NCI-H146 (cell line): ENCODE measurements around the gene PHB1.
"Not testable (repeated sequence)": the region's sequence is repeated elsewhere in the genome, so short reads cannot be mapped to it uniquely, and the experiment has no call there.

Source experiments
- DNase-seq: peaks from one replicate; lab custom pipeline; 2025; lab: John Stamatoyannopoulos, UW

The PHB1 gene

DNA sequence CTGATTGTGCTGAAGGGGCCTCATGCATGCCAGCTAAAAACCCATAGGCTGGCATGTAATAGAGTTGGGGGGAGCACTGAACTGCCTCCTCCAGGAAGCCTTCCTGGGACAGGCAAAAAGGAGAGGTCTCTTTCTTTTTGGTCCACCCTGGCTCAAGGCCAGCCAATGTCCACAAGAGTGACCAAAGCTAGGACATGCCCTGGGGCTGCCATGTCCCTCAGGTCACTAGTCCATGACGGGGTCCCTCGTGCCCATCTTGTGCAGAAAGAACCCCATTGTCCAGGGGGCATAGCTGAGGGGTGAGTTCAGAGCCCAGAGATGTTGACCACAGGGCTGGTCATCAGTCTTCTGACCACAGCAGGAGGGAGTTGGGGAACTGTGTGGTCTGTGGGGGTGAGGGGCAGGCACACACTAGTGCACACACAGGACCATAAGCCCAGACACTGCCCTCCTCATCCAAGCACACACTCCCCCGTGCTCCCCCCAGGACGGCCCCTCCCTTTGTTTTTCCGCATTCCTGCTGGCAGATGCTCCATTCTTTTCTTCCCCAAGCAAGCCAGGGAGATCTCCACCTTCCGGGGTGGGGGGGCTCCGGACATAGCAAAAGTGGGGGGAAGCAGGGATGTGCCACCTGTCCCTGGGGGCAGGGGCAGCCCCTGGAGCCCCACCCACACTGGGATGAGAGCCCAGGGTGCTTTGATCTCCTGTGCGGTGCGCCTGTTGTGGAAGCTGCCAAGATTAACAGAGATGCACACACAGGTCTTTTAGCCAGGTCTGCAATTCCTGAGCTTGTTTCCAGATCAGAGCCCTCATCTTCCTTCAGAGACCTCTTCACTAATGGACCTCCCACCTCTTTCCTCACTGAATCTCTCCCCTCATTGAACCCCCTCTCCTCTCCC, 25.2 kb upstream of the PHB1 start:
- DNase-seq = no peak

DNA sequence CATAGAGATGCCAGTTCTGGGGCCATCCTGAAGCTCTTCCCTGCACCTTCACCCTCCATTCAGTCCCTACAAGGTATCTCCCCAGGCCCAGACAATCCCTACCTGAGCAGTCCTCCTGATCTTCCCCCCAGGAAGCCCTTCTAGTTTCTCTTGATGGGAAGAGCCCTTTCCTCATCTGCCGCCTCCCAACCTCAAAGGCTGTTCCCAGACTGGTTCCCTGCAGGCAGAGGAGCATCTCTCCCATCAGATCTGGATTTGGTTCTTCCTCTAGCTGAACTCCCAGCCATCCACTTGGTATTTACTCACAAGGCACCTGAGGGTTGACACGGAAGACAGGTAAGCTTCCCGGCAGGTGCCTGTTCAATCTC, 24.6 kb upstream of the PHB1 start:
- no peak for DNase-seq

DNA sequence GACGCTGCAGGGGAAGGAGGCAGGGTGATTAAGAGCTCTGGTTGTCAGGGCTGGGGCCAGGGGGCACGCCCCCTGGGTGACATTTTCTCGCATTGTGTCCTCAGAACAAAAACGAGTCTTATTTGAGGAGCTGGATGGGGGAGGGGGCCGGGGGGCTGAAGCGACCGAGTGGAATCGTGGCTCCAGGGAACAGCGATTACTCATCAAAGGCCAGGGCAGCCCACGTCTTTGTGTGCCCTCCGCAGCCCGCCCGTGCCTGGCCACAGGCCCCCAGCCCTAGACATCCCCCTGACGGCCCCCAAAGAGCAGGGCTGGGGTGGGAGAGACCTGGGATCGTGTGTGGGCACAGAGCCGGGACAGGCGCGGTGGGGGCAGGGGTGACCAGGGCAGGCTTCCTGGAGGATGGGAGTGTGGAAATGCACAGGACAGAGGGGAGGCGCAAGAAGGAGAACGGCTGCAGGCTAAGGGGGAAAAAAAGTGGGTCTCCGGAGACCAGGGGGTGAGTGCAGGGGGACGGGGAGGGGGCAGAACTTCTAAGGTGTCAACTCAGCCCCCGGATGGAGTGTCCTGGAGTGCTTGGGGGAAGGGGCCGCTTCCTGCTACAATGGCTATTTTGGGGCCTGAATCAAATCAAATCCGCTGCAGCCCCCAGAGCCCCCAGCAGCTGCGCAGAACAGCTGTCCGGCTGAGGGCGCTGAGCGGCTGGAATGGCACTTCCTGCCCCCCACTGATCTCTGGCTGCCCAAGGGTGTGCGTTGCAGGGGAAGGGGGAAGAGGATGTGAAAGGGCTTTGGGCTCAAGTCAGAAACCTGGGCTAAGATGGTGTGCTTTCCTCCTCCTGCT, 24.0 kb upstream of the PHB1 start:
- no peak for DNase-seq

DNA sequence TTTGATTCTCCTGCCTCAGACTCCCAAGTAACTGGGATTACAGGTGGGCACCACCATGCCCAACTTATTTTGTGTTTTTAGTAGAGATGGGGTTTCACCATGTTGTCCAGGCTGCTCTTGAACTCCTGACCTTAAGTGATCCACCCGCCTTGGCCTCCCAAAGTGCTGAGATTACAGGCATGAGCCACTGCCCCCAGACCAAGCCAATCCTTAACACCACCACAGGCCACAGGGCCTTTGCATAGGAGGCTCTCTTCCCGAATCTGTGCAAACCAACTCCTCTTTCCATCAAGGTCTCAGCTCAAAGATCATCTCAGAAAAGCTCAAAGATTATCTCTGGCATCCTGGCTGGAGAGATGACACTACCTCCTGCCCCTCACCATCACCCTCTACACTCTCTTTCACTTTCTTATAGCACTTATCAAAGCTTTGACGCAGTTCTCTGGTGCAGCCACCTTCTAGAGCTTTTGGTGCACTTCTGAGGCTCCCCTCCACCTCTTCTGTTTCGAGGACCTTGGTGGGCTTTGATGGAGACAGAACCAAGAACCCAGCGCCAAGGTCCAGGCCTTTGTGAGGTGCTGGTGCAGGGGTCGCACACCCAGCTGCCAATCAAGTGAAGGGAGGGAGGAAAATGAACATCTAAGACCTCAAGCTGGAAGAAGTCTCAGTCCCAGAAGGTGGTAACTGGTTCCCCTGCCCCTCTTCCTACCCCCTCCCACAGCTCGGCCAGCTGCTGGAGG, 23.2 kb upstream of the PHB1 start:
- DNase-seq = no peak

DNA sequence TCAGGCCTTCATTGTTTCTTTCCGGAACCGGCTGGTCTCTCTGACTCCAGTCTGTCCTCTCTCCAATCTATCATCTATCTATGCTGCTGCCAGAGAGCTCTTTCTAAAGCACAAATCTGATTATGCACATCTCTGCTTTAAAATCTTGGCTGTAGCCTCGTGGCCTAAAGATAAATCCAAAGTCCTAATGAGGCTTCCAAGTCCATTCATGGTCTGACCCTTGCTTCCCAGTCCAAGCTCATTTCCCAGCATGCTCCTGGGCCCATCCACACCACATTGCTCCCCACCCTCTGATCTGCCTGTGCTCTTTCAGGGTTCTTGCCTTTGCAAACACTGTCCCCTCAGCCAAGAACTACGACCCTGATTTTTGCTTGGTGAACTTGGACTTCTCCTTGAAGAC, 21.5 kb upstream of the PHB1 start:
- no peak for DNase-seq

DNA sequence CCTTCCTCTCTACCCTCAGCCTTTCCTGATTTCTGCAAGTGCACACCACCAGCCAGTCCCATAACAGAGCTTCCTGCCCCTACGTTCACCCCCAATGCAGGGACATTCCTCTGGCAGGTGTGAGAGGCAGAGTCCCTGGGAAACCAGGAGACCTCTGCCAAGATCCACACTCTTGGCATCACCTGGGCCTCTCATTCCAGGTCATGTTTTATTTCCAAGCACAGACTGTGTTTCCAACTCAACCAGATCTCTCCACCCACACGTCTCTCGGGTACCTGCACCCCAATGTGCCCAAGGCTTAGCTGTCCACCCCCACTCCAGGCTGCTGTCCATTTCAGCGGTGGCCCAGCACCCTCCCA, 21.0 kb upstream of the PHB1 start:
- no peak for DNase-seq

DNA sequence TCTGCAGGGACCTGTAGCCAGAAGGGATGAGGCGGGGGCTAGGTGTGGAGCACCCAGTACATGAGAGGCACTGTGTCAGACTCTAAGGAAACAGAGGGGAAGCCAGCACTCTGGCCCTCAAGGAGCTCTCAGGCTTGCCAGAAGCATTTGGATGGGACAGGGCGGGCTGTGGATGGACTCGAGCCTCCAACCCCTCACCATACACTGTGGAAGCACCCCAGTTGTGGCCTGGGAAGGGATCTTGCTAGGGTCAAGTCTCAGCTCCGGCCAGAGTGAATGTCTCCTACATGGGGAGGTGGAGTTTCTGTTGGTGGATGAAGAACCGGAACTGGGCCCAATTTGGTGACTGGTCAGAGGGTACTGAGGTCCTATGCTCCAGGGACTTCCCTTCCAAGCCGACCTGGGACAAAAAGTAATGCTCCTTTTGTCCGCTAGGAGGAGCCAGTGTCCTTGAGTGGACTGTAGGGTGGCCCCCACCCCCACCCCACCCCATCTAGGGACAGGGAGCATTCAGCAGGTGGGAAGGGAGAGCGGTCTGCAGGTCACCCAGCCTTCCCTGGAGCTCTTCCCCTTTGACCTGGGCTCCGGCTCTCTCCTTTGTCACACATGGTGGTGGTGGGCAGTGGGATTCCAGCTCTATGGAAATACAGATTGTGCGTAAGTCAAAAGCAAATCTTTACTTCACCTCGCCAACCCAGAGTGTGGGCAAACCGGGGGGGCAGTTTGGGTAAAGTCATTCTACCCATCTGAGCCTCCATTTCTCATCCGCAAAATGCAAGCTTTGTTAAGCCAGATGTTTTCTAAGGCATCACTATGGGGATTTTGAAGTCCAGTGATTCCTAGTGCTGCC, 20.4 kb upstream of the PHB1 start:
- peak; percentile 22 for DNase-seq

DNA sequence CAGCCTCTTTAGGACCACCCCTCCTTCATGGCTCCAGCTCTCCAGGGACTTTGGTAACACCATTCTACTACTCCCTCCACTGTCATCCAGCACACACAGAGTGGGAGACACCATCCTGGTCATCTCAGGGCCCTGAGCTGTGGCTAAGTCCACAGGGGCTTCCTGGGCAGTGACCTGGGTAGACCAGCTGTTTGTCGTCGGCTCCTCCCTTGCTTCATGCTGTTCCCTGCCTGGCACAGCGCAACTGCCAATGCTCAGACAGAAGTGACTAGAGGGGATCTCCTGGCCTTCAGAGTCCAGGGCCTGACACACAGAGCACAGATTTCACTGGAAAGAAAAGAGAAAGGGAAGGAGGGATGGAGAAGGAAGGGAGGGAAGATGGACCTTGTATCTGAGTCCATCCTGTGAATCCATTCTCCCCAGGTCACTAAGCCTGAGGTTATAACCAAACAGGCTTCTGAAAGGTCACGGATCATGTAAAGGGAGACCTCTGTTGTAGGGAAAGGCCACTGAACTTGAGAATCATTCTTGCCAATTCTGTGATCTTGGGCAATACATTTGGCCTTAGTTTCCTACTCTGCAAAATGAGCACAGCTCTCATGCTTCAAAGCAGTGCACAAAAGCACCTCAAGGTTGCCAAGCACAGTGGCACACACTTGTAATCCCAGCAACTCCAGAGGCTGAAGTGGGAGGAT, 18.5 kb upstream of the PHB1 start:
- no peak for DNase-seq

DNA sequence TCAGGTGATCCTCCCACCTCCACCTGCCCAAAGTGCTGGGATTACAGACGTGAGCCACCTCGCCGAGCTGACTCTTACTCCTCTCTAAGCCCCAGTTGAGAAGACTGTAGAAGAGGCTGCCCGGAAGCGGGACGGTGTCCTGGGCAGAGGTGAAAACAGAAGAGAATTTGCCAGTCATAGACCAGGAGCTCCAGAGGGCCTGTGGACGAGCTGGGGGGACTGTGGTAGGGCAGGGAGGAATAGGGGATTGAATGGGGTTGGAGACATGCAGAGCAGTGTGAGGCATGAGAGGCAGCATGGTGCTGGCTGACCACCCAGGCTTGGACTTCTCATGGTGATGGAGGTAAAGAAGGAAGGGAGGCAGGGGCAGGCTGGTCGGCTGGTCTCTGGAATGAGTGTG, 17.1 kb upstream of the PHB1 start:
- no peak for DNase-seq

GRCh38 chr17:49425004-49425286, 10.3 kb upstream of the PHB1 start:
- DNase-seq = no peak

DNA sequence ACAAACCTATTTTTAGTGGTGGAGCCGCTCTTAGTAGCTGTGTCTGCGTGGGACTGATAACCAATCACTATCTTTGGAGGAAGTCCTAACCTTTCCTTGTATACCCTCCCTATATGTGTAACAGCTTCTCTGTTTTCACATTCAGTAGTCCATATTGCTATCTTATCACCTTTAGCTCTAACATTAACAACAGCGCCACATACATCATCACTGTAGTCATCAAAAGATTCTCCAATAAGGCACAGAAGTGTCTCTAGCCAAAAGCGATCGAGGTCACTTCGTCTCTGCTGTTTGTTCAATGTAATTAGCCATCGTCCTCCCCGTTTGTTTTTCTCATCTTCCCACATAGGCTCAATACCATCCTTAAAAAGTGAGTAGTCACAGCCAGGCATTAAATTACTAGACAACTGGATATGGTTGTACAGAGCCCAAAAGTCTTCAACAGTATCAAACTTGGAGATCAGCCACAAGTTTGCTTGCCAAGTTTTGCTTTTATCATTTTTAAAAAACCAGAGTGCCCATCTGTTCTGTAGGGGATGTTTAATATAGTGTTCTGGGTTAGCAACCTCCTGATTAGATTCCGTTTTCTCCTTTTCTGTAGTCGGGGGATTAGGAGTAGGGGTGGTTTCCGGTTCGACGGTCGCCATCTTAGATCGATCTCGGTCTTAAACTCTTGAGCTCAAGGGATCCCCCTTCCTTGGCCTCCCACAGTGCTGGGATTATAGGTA, 9.8 kb upstream of the PHB1 start:
- not testable (repeated sequence) for DNase-seq

DNA sequence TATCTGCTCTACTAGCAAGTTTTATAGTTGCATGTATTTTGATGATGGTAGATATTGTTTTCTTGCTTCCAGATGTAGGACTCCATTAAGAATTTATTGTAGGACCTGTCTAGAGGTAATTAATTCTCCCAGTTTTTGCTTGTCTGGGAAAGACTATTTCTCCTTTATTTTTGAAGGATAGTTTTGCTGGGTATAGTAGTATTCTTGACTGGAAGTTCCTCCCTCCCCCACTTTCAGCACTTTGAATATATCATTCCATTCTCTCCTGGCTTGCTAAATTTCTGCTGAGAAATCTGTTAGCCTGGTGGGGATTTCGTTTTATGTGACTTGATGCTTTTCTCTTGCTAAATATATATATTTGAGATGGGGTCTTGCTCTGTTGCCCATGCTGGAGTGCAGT, 8.0 kb upstream of the PHB1 start:
- DNase-seq = no peak

- not testable (repeated sequence) for DNase-seq
Measured at GRCh38 chr17:49419761-49420160, 5.1 kb upstream of the PHB1 start.

DNA sequence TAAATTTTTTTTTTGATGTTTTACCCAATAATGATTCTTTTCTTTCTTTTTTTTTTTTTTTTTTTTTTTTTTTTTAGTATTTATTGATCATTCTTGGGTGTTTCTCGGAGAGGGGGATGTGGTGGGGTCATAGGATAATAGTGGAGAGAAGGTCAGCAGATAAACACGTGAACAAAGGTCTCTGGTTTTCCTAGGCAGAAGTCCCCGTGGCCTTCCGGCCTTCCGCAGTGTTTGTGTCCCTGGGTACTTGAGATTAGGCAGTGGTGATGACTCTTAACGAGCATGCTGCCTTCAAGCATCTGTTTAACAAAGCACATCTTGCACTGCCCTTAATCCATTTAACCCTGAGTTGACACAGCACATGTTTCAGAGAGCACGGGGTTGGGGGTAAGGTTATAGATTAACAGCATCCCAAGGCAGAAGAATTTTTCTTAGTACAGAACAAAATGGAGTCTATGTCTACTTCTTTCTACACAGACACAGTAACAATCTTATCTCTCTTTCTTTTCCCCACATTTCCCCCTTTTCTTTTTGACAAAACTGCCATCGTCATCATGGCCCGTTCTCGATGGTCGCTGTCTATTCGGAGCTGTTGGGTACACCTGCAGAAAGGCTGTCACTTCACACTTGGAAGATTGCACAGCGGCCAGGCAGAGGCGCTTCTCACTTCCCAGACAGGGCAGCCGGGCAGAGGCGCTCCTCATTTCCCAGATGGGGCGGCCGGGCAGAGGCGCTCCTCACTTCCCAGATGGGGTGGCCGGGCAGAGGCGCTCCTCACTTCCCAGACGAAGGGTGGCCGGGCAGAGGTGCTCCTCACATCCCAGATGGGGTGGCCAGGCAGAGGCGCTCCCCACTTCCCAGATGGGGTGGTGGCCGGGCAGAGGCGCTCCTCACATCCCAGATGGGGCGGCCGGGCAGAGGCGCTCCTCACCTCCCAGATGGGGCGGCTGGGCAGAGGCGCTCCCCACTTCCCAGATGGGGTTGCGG, 4.4 kb upstream of the PHB1 start:
- DNase-seq = not testable (repeated sequence)

DNA sequence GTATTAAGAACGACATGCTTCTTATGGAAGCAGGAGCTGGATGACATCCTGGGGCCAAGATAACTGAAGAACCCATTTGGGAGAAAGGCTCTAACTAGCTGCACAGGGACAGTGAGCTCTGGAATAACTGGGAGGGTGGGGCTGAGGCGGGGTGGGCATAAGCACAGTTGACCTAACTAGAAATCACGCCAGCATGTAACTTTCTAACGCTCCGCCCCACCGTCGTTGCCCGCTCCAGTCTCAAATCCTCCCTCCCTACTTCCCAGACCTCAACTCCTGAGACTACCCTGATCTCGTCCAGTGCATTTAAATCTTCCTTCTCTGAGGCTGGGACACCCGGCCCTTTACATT, 436 bp downstream of the PHB1 start:
- DNase-seq = no peak

DNA sequence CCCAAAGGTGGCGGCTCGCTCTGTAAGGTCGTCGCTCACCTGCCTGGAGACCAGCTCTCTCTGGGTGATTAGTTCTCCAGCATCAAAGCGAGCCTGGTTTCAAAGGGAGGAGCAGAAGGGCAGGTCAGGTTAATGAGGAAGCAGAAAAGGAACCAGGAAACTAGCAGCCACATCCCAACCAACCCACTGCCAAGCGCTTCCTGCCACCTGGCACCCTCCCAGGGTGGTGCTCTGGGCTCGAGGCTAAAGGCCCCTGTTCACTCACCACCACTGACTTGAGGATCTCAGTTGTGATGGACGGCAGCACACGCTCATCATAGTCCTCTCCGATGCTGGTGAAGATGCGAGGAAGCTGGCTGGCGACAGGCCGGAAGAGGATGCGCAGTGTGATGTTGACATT, 5.6 kb downstream of the PHB1 start:
- DNase-seq = no peak

- peak; percentile 90 for DNase-seq
Measured at GRCh38 chr17:49407981-49408501, 6.6 kb downstream of the PHB1 start.

DNA sequence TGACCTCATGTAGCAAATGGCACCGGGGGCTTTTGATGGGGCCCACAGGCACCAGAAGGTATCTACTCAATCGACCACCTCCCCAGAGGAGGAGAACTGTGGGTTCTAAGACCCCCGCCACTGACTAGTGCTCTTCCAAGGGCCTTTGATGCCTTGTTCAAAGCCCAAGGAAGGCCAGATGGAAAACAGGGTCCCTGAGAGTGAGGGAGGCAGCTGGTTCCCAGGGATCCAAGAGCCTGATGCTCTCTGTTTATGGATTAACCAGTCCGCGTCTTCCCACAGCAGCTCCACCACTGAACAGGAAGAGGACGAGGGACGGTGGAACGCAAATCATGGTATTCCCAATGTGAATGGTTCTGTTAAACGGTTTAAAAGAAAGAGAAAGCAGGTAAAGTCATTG, 7.6 kb downstream of the PHB1 start:
- DNase-seq = no peak

DNA sequence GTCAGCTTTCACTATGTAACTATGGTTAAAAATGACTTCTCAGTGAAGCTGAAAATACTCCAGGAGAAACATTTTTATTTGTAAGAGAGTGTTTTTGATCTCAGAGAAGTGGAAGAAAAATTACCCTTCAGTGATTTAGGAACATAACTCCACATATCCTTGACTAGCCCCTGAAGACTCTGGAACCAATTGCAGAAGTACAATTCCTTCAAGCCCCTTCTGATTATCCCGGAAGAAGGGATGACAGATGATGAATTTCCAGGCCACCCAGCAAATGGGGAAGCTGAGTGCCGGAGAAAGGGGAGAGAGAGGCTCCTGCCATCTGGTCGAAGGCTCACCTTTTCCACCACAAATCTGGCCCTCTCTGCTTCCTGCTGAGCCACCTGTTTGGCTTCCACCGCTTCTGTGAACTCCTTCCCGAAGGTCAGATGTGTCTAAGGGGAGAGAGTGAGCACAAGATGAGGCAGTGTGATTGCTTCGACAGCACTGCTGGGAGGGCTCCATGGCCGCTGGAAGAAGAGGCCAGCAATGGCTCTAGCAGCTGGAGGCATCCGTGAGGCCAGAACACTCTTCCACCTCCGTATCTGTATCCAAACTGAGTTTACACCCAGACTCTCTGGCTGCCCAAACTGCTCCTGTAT, 8.1 kb downstream of the PHB1 start:
- no peak for DNase-seq
